HCT116 (cell line): ENCODE data around the gene TCFL5.

Experiments
- CEBPB ChIP-seq: IDR thresholded peaks from 2 replicates; pipeline ENCODE4 v1.6.1; 2012; ENCODE audit warnings: low read depth
- ELF1 ChIP-seq: IDR thresholded peaks from 2 replicates; pipeline ENCODE4 v1.6.1; 2012; ENCODE audit warnings: low read depth, borderline replicate concordance
- EZH2 ChIP-seq: fragments of 200-600 bp; sonication (generic); IDR thresholded peaks from 2 replicates; pipeline ENCODE4 v1.6.1; 2017; ENCODE audit warnings: antibody characterized with exemption, mixed run types
- FOSL1 ChIP-seq: IDR thresholded peaks from 2 replicates; pipeline ENCODE4 v1.6.1; 2012; ENCODE audit warnings: low read depth
- POLR2A ChIP-seq: IDR thresholded peaks from 2 replicates; pipeline ENCODE4 v1.7.0; 2011; ENCODE audit warnings: borderline replicate concordance; ENCODE audit not compliant: insufficient read depth, insufficient read length; ENCODE audit errors: extremely low read depth
- POLR2AphosphoS5 ChIP-seq: IDR thresholded peaks from 2 replicates; pipeline ENCODE4 v1.6.1; 2011; ENCODE audit warnings: mild to moderate bottlenecking, low read depth, low read length, moderate library complexity
- RAD21 ChIP-seq: IDR thresholded peaks from 2 replicates; pipeline ENCODE4 v1.6.1; 2012; ENCODE audit warnings: low read depth, mild to moderate bottlenecking
- YY1 ChIP-seq: IDR thresholded peaks from 2 replicates; pipeline ENCODE4 v1.6.1; 2011; ENCODE audit warnings: low read length, low read depth, moderate library complexity, mild to moderate bottlenecking; ENCODE audit not compliant: insufficient replicate concordance; ENCODE audit errors: extremely low read depth
- TF ChIP-seq, protein P1 (sequence below), 3 experiments: fragments of 200-600 bp in 1 of 3; sonication (generic) in 1 of 3; IDR thresholded peaks in 2 of 3; conservative IDR thresholded peaks in 1 of 3; 2 replicates each; pipeline ENCODE4 v1.5.1; 2012 to 2017; ENCODE audit warnings: low read depth in 2 of 3, low read length in 2 of 3, antibody characterized with exemption in 1 of 3, borderline replicate concordance in 1 of 3, control low read depth in 1 of 3, mild to moderate bottlenecking in 1 of 3, mixed read lengths in 1 of 3, mixed run types in 1 of 3, moderate library complexity in 1 of 3; ENCODE audit not compliant: insufficient read depth in 1 of 3
- TF ChIP-seq, protein P2 (sequence below): IDR thresholded peaks from 2 replicates; pipeline ENCODE4 v1.6.1; 2012

- TF ChIP-seq, protein P1, sequence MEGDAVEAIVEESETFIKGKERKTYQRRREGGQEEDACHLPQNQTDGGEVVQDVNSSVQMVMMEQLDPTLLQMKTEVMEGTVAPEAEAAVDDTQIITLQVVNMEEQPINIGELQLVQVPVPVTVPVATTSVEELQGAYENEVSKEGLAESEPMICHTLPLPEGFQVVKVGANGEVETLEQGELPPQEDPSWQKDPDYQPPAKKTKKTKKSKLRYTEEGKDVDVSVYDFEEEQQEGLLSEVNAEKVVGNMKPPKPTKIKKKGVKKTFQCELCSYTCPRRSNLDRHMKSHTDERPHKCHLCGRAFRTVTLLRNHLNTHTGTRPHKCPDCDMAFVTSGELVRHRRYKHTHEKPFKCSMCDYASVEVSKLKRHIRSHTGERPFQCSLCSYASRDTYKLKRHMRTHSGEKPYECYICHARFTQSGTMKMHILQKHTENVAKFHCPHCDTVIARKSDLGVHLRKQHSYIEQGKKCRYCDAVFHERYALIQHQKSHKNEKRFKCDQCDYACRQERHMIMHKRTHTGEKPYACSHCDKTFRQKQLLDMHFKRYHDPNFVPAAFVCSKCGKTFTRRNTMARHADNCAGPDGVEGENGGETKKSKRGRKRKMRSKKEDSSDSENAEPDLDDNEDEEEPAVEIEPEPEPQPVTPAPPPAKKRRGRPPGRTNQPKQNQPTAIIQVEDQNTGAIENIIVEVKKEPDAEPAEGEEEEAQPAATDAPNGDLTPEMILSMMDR (IDR thresholded peaks at IDR 0.05 in 2 of 3, conservative IDR thresholded peaks at IDR 0.05 in 1 of 3; ENCODE audit: borderline replicate concordance in 1 of 3, insufficient read depth in 1 of 3, low read depth in 2 of 3, low read length in 2 of 3) = peak; percentile 54 to 59 (median 56); a peak in 5 of 6 replicates
- no peak for TF ChIP-seq POLR2A
- TF ChIP-seq POLR2AphosphoS5 = peak; percentile 61
- TF ChIP-seq YY1 = peak; percentile 70
- peak; percentile 35; the same call in 1 of the 2 replicates for TF ChIP-seq RAD21
- no peak for TF ChIP-seq EZH2
- TF ChIP-seq CEBPB = no peak
- TF ChIP-seq ELF1 = no peak
- TF ChIP-seq, protein P2, sequence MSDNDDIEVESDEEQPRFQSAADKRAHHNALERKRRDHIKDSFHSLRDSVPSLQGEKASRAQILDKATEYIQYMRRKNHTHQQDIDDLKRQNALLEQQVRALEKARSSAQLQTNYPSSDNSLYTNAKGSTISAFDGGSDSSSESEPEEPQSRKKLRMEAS = peak; percentile 62
- TF ChIP-seq FOSL1 = no peak
These were observed 14.1 kb upstream of the TCFL5 start for GRCh38 chr20:62875419-62876361.
